Esophagus muscularis mucosa (tissue), 3 donors: Measurements from ENCODE around the gene TMEM141.

Source experiments
- CTCF ChIP-seq, 3 experiments: fragments of 200-600 bp in 2 of 3; fragments of 450-650 bp in 1 of 3; sonication (generic) in 2 of 3; IDR thresholded peaks; one replicate each; pipeline ENCODE4 v1.5.1; 2017 to 2019; ENCODE audit warnings: antibody characterized with exemption in 3 of 3, mild to moderate bottlenecking in 2 of 3, moderate library complexity in 1 of 3
- POLR2A ChIP-seq: fragments of 450-650 bp; IDR thresholded peaks from one replicate; pipeline ENCODE4 v1.6.1; 2017; ENCODE audit warnings: antibody characterized with exemption, moderate library complexity, mild to moderate bottlenecking, low read depth
- POLR2AphosphoS5 ChIP-seq, 2 donors: sonication (generic); formaldehyde crosslinking; IDR thresholded peaks; one replicate each; pipeline ENCODE4 v1.6.1; 2017; ENCODE audit warnings: antibody characterized with exemption in 2 of 2

GRCh38 chr9:136754059-136754572, 37.0 kb upstream of the TMEM141 start:
- TF ChIP-seq CTCF (IDR thresholded peaks at IDR 0.05) (no peak), POLR2A (no peak), POLR2AphosphoS5 (IDR thresholded peaks at IDR 0.05) (no peak)
